Measurements from ENCODE around the gene ATP2A1.

DNA sequence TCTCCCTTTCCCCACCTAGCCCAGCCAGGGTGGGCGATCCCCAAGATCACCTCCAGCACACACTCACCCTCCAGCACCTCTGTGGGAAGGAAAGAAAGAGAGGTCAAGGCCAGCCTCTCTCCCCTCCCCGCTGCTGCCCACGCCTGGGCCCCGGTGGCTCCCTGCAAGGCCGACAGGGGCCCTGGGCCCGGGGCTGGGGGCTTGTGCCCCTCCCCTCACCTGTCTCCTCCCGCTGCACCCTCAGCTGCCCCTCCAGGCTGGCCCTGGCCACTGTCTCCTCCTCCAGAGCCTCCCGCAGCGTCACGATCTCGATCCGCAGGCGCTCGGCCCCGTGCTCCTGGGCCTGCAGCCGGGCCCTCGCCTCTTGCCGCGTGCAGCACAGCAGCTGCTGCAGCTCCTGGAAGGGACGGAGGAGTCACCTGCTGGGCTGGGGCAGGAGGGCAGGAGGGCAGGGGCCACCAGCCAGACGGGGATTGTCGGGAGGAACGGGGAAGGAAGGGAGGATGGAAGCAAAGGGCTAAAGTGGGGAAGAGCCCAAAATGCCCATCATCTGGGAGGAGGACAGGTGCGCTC, 27.6 kb downstream of the ATP2A1 start:
- TF ChIP-seq EZH2 (IDR thresholded peaks at IDR 0.05; ENCODE audit: borderline replicate concordance, low read depth, low read length, severe bottlenecking) (no peak), CTCF (IDR thresholded peaks at IDR 0.05; ENCODE audit: extremely low read depth in 1 of 2, insufficient read depth in 1 of 2, low read depth in 1 of 2, low read length in 2 of 2) (no peak), POLR2A (IDR thresholded peaks at IDR 0.05; ENCODE audit: low read depth, low read length) (no peak), POLR2AphosphoS5 (IDR thresholded peaks at IDR 0.05; ENCODE audit: insufficient read depth, low read depth, low read length) (no peak), JUN (IDR thresholded peaks at IDR 0.05; ENCODE audit: borderline replicate concordance, insufficient read depth, insufficient read length, low read depth) (no peak)
